ENCODE results near the gene AZU1. TPM values are rescaled to one million over a fixed set of nuclear protein-coding genes. Genes with fewer than 3 reads are reported as not detected.

Gene AZU1
- total RNA-seq, 1 experiment from 2014 or later = 1.6 TPM

DNA sequence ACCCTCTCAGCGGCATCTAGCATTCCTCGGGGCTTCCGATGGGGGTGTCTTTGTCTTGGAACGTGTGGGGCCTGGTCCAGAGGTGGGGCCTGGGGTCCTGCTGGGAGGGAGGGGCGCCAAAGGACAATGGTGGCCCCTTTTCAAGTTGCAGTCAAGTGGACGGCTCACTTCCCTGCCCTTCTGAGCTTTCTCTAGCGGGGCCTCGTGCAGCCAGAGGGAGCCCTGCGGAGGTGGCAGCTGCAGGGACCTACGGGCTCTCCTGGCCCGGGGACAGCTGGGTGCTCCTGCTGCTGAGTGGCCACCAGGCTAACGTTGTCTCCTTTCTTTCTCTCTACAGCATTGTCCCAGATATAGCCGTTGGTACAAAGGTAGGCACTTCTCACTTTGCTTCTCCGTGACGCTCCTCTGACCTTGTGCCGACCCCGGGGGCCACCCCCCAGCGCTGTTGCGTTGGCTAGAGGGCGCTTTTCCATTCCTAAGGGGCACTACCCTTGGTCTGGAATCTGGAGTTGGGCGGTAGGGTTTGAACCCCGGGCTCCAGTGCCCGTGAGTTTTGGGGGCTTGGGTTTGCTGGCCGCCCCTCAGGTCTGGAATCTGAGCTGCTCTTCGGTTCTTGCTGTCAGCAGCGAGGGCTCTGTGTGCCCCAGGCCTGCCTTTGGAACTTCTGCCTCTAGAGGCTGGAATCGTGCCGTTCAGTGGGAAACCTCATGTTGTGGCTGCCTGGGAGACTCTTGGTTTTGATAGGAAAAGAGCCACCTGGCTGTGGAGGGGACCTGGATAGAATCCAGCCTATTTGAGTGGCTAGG lies 28.4 kb upstream of the AZU1 start:
- no peak overlapping the region for H2AK5ac ChIP-seq (ENCODE audit: insufficient read length, low read length)
- H3K27me3 ChIP-seq (ENCODE audit: insufficient read depth, low read length) = no peaks in the 10 kb centered on the region
- peak; percentile 54 for DNase-seq
- peak overlapping the region; percentile 89 for H3K4me2 ChIP-seq (ENCODE audit: insufficient read depth, insufficient read length, low read length)
- H4K91ac ChIP-seq (ENCODE audit: insufficient read length, low read depth, low read length) = no peak overlapping the region
- peak overlapping the region; percentile 77; the same call in 1 of the 2 replicates for H3K14ac ChIP-seq (ENCODE audit: insufficient read depth, low read length)
- H4K8ac ChIP-seq (replicated peaks; ENCODE audit: insufficient read length, low read depth, low read length) = no peak overlapping the region
- H3K9ac ChIP-seq (ENCODE audit: extremely low read depth, insufficient read length, low read length) = peak overlapping the region; percentile 95
- Mint-ChIP-seq H3K9me3 (no peaks in the 10 kb centered on the region; a peak in 1 of 5 replicates), H3K4me1 (peaks cover 25 to 39% of the 10 kb centered on the region in 2 experiments), H3K27me3 (ENCODE audit: low read depth) (no peaks in the 10 kb centered on the region), H3K4me3 (peak overlapping the region; percentile 91 to 93), H3K27ac (peak overlapping the region; percentile 94), H3K36me3 (ENCODE audit: insufficient read depth in 1 of 3, low read depth in 3 of 3) (peaks cover 41 to 55% (median 55%) of the 10 kb centered on the region in 3 experiments; a peak in 6 of 7 replicates)
- no peak overlapping the region for H3K4ac ChIP-seq (ENCODE audit: low read depth, low read length)
- no peak overlapping the region for H2BK120ac ChIP-seq (ENCODE audit: low read depth, low read length, poor library complexity, severe bottlenecking)
- no peak overlapping the region for H2BK20ac ChIP-seq (ENCODE audit: low read depth, low read length, poor library complexity, severe bottlenecking)
- TF ChIP-seq, protein P1, sequence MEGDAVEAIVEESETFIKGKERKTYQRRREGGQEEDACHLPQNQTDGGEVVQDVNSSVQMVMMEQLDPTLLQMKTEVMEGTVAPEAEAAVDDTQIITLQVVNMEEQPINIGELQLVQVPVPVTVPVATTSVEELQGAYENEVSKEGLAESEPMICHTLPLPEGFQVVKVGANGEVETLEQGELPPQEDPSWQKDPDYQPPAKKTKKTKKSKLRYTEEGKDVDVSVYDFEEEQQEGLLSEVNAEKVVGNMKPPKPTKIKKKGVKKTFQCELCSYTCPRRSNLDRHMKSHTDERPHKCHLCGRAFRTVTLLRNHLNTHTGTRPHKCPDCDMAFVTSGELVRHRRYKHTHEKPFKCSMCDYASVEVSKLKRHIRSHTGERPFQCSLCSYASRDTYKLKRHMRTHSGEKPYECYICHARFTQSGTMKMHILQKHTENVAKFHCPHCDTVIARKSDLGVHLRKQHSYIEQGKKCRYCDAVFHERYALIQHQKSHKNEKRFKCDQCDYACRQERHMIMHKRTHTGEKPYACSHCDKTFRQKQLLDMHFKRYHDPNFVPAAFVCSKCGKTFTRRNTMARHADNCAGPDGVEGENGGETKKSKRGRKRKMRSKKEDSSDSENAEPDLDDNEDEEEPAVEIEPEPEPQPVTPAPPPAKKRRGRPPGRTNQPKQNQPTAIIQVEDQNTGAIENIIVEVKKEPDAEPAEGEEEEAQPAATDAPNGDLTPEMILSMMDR (conservative IDR thresholded peaks at IDR 0.05) = peak; percentile 25; the same call in 1 of the 3 replicates
- no peak overlapping the region for H2BK5ac ChIP-seq (ENCODE audit: insufficient read length, low read length)
- H3K79me1 ChIP-seq (ENCODE audit: insufficient read depth, low read depth, low read length, poor library complexity, severe bottlenecking) = peaks cover 8% of the 10 kb centered on the region
- H3K18ac ChIP-seq (ENCODE audit: insufficient read length, low read depth, low read length) = peak overlapping the region; percentile 31
- H3K56ac ChIP-seq (ENCODE audit: insufficient read length, low read depth, low read length) = no peak overlapping the region
- no peak overlapping the region for H2AFZ ChIP-seq (ENCODE audit: low read length)
- H2BK15ac ChIP-seq (ENCODE audit: low read depth, low read length) = no peak overlapping the region
- H4K20me1 ChIP-seq (ENCODE audit: control insufficient read depth, insufficient read depth, insufficient read length) = peaks cover 4% of the 10 kb centered on the region
- no peak overlapping the region for H3K27ac ChIP-seq (ENCODE audit: insufficient read length, low read depth, low read length)
- H3K9me3 ChIP-seq (ENCODE audit: control insufficient read depth, low read depth, low read length) = no peaks in the 10 kb centered on the region
- H2BK12ac ChIP-seq (ENCODE audit: insufficient read length, low read depth, low read length) = no peak overlapping the region
- H3K4me1 ChIP-seq (ENCODE audit: insufficient read depth, low read length) = no peaks in the 10 kb centered on the region; the same call in 1 of the 2 replicates
- H3T11ph ChIP-seq (ENCODE audit: low read length) = no peak overlapping the region
- peaks cover 58% of the 10 kb centered on the region for H3K79me2 ChIP-seq (ENCODE audit: insufficient read depth, low read length)
- WGBS (ENCODE audit: extremely low coverage, insufficient read length, low lambda C conversion rate) = no CpG with 5 or more reads among the region's 28 CpGs
- peaks cover 9% of the 10 kb centered on the region for H3K23me2 ChIP-seq (ENCODE audit: insufficient read length, low read depth, low read length, poor library complexity, severe bottlenecking)
- no peak overlapping the region for H4K5ac ChIP-seq (ENCODE audit: insufficient read length, low read depth, low read length)
- H3K23ac ChIP-seq (ENCODE audit: insufficient read length, low read depth, low read length) = no peak overlapping the region
